NCI-H2227 treated with DMSO at 0.1 percent for 48 hours (cell line): Measurements from ENCODE around the gene PSG7.
"Not testable (repeated sequence)": the region's sequence is repeated elsewhere in the genome, so short reads cannot be mapped to it uniquely, and the experiment has no call there.

Source experiments
- DNase-seq: peaks from one replicate; lab custom pipeline; 2025; lab: John Stamatoyannopoulos, UW

Gene PSG7

GRCh38 chr19:42913516-42913915, 23.5 kb downstream of the PSG7 start:
- DNase-seq, result not testable (repeated sequence)

- not testable (repeated sequence) for DNase-seq
These were observed 24.1 kb downstream of the PSG7 start for GRCh38 chr19:42912941-42913340.

GRCh38 chr19:42911731-42912130, 25.3 kb downstream of the PSG7 start:
- not testable (repeated sequence) for DNase-seq

DNA sequence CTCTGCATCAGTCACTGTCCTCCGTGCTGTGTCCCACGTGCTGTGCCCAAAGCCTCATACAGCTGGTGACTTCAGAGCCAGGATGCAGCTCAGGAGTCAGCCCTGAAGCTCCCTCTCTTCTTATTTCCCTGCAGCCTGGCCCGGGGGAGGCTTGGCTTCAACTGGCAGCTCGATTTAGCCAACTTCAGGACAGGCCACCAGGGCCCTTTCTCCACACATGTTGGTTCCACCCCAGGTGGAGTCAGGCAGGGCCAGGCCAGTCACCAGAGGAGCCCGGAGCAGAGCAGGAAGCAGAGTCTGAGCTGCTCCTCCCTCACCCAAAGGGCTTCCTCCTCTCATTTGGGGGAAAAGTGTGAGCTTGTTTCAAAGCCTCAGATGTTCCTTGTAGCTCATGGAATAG, 30.8 kb downstream of the PSG7 start:
- not testable (repeated sequence) for DNase-seq

GRCh38 chr19:42900561-42900960, 36.4 kb downstream of the PSG7 start:
- not testable (repeated sequence) for DNase-seq

GRCh38 chr19:42899674-42900073, 37.3 kb downstream of the PSG7 start:
- DNase-seq, result not testable (repeated sequence)

DNA sequence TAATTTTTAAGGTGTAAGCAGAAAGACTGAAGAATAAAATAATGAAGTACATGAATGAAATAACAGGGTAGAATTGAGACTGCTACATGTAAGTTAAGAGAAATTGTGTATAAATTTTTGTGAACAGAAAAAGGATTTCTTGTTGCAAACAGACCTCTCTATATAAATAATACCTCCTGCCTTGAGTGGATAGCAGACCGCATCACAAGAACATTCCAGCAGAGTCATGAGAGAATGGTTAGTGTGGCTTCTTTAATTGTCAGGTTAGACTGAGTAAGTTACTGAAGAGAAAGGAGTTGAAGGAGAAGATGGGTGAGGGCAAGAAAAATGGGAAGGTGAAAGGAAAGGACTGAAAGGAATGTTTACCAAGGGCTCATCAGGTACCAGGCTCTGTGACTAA, 37.9 kb downstream of the PSG7 start:
- not testable (repeated sequence) for DNase-seq

GRCh38 chr19:42898656-42899055, 38.4 kb downstream of the PSG7 start:
- not testable (repeated sequence) for DNase-seq

DNA sequence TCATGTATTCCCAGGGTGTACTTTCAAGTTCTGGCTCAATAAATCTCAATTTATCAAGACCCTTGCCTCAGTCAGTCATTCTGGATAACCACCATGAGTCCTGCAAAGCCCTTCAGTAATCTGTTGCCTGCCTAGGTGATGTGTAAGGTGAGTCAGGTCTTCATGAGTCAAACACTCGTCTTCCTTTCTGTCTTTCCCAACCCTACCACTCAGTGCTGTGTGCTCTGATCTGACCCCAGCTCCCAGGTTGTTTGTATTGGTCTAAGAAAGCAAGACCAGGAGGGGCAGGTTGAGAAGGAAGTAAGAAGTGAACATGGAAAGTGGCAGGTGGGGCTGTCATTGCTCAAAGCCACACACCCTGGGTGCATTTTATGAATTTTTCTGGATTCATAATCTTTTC, 39.3 kb downstream of the PSG7 start:
- DNase-seq, result not testable (repeated sequence)

- not testable (repeated sequence) for DNase-seq
These were observed 46.6 kb downstream of the PSG7 start for GRCh38 chr19:42890446-42890845.

DNA sequence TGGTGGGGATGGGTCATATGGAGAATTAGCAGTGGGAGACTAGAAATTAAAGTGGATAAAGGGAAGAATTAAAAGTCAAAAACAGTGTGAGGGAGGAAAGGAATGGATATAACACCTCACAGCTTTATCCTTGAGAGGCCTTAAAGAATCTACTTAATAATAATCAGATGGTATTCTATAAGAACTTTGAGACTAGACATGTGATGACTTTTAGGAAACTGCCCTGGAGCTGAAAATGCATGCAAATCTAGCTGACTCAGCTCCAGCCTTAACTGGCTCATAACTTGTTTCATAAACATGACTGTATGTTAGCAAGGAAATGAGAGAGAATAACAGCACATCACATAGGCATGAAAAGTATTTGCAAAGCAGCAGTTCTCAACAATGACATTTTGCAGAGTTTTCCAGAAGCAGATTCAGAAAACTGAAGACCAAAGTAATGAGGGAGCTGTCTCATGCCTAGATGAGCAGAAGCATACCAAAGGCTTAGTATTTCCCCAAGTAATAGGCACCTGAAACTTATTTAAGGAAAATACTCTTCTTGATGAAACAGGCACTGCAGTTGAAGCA, 49.0 kb downstream of the PSG7 start:
- not testable (repeated sequence) for DNase-seq

- not testable (repeated sequence) for DNase-seq
These were observed 54.3 kb downstream of the PSG7 start for GRCh38 chr19:42882730-42883129.

GRCh38 chr19:42882010-42882409, 55.0 kb downstream of the PSG7 start:
- not testable (repeated sequence) for DNase-seq

DNA sequence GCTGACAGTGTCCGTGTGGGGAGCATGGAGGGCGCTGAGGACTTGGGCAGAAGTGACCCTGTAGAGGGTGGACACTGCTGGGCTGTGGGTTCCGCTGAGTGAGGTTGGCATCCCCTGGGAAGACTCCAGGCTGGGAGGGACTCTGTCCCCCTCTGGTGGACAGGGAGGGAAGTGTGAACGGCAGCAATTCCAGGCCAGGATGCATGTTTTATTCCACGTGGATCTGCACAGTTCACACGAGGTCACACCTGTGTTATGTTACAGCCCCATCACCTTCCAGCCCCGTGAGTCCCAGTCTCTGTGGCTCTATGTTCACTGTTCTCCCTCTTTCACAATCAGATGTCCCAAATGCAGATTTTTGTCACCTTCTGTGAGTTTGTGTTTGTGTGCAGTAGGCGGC, 55.7 kb downstream of the PSG7 start:
- DNase-seq, result not testable (repeated sequence)

DNA sequence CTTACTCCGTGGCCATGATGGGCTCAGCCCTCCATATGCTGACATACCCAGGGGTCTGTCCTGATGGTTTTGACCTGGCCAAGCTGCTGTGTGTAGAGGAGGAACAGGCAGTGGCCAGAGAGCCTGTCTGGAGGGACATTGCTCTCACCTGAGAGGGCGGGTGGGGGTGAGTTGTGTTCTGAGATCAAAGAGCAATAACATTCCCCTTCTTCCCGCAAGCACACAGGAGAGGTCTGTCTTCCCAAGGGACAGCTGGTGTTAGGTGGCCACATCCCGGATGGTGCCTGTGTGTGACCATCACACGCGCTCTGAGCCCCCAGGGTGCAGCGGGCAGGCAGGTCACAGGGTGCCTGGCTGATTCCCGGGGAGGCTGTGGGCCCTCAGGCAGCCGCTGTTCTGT, 56.4 kb downstream of the PSG7 start:
- DNase-seq, result not testable (repeated sequence)

DNA sequence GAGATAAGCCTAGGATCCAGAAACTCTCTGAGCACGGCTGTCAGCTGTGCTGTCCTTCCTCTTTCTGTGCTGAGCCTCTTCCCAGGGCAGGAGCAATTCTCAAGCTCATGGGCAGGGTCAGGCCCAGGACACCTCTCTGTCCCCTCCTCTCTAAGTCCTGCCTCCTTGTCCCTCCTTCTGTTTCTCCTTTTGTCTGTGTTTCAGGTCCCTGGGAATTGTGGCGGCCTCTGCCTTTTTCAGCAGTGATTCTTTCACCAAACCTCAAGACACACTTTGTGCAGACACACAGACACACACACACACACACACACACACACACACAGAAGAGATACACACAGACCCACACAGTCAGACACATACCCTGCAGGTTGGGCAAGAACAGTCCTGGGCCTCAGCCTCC, 57.4 kb downstream of the PSG7 start, which contains the start of gene PSG1:
TSS of gene PSG1 (minus strand) at position 101 of the 400 bp plus-strand sequence. CDS start 132 bp downstream, outside the sequence.
- no peak for DNase-seq

DNA sequence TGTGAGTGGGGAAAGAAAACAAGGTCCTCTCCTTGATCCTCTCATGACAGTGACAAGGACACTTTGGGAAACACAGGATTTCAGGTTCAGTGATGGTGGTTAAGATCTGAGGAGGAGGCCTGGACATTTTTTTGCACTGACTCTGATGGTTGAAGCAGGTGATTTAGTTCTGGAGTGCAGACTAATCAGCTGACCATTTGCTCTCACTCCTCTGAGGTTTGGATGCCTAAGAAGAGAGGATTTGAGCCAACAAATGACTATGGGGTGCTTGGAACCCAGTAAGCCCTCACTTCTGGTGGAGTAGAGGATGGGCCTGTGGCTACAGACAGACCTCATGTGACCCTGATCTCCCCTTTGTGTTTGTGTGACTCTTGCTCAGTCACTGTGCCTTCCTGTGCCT, 60.4 kb downstream of the PSG7 start:
- not testable (repeated sequence) for DNase-seq

GRCh38 chr19:42875881-42876280, 61.1 kb downstream of the PSG7 start:
- not testable (repeated sequence) for DNase-seq

DNA sequence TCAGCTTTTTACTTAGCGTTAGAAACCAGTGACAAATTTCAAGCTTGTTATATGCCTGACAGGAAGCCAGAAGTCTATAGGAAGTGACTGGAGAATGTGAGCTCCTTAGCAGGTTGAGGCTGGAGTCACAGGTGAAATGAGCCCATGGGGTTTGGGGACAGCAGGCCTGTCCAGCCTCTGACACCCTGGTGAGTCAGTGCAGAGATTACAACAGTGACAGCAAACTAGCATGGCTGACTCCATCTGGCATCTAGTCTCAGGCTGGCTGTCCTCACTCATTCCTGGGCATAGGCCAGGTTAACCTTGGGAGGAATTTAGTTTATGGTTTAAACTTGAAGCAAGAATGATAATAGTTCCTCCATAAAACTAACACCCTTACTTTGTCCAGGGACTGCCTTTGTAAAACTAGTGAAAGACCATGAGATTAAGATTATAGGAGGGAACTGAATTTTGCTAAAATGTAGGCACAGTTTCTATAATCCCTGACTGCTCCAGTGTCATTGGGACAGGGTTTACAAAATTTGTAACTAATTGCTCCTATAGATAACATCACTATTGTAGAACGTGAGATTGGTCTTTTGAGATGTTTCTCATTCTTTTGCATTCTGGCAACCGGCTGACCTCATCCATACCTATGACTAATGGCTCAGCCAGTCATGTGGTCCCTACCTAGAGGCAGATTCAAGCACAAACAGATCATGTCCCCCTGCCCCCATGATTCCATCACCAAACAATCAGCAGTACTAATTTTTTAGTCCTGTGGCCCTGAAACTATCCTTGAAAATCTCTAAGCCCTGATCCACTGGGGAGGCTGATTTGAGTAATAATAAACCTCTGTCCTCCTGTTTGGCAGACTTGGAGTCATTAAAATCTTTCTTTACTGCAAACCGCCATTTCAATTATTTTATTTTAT, 61.9 kb downstream of the PSG7 start:
- DNase-seq, result not testable (repeated sequence)

- DNase-seq, result not testable (repeated sequence)
These were observed 62.9 kb downstream of the PSG7 start for GRCh38 chr19:42874136-42874535.
